Measurements from ENCODE around the gene CALY.

CALY gene

DNA sequence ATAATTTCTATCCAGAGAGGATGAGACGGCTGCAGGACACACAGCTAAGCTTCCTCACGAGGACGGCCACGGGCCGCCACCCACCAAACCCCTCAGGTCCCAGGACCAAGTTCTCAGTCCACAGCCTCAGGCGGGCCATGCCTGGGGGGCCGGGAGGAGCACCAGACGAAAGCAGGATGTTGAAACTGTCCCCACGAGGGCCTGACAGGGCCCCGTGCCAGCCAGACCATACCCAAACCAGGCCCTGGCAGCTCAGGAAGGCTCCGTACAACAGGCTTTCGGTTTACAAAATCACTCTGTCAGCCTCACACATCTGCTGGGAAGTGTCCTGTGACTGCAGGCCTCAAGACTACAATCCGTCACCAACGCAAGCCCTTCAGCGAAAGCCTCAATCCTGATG lies 42.5 kb downstream of the CALY start:
- DNase-seq (ENCODE audit: insufficient read length, low spot score) = no peak
- FAIRE-seq = no peak

DNA sequence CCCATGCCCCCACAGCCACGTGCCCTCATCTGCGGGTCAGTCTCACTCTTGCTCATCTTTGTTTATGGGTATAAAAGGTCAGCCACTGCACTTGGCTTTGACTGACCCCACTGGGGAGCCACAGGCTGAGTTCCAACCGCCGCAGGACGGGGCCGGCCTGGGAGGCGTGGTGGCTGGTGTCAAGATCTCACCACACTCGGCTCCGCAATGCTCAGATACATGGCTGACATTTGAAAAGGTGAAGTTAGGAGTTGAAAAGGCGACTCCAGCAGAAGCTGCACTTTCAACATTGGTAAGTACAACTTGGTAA lies 42.9 kb downstream of the CALY start:
- FAIRE-seq = no peak

GRCh38 chr10:133292919-133293809 lies 43.5 kb downstream of the CALY start:
- DNase-seq (ENCODE audit: insufficient read length, low spot score) (no peak), FAIRE-seq (no peak)

More for the DNA sequence above, 42.9 kb downstream of the CALY start:
- DNase-seq (ENCODE audit: insufficient read length, low spot score) = no peak

DNA sequence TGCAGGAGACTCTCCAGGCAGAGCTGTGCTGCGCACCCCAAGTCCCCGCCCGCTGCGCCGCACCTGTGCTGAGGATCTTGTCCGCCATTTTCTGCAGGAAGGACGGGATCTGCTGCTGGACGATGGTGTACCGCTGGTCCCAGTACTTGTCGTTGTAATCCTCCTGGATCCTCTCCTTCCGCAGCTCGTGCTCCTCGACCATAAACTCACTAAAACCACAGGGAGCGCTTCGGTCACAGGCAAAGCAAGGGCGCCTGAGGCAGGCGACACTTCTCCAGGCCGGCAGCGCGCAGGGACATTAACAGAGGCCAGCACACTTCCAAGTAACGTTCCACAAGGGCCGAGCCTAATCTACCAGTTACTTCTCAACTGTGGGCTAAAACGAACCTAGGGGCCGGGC lies 46.9 kb downstream of the CALY start:
- FAIRE-seq (no peak), DNase-seq (ENCODE audit: insufficient read length, low spot score) (no peak)

DNA sequence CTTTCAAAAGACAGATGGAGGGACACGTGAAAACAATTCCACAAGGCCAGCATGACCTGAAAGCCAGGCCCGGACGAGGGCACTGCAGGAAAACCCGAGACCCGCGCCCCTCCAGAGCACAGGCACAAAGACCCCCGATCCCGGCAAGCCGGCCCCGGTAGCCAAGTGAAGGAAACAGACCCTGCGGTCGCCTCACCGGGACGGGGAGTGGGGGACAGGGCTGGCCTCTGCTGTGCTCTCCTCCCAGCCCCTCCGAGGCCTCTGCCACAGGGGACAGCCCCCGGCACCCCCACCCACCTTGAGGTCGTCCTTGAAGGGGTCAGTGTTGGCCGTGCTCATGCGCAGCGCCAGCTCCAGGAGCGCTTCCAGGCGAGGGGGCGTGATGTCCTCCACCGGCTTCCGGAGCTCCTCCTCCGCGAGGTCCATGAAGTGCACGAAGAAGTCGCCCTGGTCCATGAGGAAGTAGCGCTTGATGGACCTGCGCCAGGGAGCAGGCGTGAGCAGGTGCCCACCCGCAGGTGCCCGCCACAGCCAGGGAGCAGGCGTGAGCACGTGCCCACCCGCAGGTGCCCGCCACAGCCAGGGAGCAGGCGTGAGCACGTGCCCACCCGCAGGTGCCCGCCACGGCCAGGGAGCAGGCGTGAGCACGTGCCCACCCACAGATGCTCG lies 48.7 kb downstream of the CALY start:
- no peak for DNase-seq (ENCODE audit: insufficient read length, low spot score)
- no peak for FAIRE-seq

DNA sequence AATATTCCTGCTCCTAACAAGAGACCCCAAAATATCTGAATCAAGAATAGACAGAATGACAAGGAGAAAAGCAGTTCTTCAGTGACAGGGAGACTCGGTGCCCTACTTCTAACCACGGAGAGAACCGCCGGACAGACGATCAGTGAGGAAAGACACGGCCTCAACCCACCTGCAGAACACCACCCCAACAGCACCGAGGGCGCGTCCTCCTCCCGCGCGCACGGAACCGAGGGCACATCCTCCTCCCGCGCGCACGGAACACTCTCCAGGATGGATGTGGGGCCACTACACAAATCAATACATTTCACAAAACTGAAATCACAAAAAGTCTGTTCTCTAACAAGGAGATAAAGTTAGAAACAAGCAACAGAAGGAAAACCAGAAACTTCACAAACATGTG lies 50.3 kb downstream of the CALY start:
- no peak for DNase-seq (ENCODE audit: insufficient read length, low spot score)
- no peak for FAIRE-seq

- FAIRE-seq (no peak), DNase-seq (ENCODE audit: insufficient read length, low spot score) (no peak)
Measured at GRCh38 chr10:133285217-133285616, 51.5 kb downstream of the CALY start.

DNA sequence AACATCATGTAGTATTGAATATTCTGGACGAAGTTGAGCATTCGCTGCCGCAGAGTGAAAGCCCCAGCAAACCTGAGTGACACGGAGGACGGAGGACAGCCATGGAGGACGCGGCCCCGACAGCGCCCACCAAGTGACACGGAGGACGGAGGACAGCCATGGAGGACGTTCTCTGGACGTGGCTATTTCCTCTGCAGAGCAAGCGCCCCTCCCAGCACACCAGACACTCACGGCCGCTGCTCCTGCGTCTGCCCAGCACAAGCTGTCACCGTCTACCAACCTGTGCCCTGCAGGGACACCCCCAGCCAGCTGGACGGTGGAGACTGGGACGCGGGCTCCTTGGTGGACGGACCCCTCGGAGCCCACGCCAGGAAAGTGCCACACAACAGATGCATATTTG lies 52.8 kb downstream of the CALY start:
- FAIRE-seq (no peak), DNase-seq (ENCODE audit: insufficient read length, low spot score) (no peak)

DNA sequence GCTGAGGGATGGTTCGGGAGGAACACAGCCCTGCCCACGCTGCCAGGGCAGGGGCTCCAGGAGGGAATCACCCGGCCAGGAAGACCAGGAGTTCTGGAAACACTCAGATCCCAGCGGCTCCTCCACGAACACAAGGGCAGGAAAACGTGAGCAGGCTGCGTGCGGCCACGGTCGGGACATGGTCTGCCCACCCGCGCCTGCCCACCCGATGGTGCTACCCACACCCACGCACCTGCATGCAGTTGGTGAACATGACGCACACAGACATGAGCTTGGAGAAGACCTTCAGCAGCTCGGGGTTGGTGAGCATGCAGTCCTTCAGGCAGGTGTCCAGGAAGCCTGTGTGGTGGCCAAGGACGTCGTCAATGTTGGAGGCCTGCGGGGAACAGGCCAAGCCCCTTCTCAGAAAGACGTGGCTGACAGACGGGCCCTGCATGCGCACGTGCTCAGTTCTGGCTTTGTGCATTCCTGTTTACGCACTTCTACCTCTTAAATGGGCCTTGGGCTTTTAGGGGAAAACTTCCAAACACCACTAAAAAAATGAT lies 53.8 kb downstream of the CALY start:
- DNase-seq (ENCODE audit: insufficient read length, low spot score) = no peak
- no peak for FAIRE-seq

DNA sequence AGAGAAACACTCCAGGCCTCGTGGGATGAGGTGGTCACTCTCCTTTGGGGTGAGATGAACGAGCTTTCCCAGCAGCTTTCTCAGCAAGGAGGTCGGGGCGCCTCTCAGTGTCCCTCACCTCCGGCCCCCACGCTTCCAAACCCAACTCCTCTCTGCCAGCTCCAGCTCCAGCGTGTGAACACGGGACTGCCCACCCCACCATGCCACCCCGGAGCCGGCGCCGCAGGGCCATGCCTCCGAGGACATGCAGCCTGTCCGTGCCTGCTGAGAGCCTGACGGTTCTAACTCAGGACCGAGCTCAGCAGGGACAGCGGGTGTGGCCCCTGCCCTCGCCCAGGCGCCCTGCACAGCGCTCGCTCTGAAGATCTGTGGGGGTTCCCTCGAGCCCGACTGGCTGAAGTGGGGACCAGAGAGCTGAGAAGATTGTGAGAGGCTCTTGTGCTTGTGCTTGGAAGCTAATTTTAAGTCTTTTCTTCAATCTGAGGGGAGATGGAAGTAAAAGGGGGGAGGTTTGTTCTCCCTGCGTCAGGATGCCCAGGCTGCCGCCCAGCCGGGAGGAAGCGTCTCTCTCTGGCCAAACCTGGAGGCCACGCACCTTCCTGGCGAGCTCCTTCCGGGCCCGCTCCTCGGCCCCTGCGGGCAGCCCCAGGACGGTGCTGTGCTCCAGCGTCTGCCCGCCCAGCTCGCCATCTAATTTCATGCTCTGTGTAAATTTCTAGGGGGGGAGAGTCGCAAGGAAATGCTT lies 54.9 kb downstream of the CALY start:
- FAIRE-seq (no peak), DNase-seq (ENCODE audit: insufficient read length, low spot score) (no peak)

- no peak for FAIRE-seq
- DNase-seq (ENCODE audit: insufficient read length, low spot score) = no peak
Measured at GRCh38 chr10:133281084-133281483, 55.6 kb downstream of the CALY start.

GRCh38 chr10:133280391-133281059 lies 56.2 kb downstream of the CALY start:
- DNase-seq (ENCODE audit: insufficient read length, low spot score) (no peak), FAIRE-seq (no peak)

GRCh38 chr10:133279326-133280226 lies 57.1 kb downstream of the CALY start:
- FAIRE-seq (no peak), DNase-seq (ENCODE audit: insufficient read length, low spot score) (no peak)

DNA sequence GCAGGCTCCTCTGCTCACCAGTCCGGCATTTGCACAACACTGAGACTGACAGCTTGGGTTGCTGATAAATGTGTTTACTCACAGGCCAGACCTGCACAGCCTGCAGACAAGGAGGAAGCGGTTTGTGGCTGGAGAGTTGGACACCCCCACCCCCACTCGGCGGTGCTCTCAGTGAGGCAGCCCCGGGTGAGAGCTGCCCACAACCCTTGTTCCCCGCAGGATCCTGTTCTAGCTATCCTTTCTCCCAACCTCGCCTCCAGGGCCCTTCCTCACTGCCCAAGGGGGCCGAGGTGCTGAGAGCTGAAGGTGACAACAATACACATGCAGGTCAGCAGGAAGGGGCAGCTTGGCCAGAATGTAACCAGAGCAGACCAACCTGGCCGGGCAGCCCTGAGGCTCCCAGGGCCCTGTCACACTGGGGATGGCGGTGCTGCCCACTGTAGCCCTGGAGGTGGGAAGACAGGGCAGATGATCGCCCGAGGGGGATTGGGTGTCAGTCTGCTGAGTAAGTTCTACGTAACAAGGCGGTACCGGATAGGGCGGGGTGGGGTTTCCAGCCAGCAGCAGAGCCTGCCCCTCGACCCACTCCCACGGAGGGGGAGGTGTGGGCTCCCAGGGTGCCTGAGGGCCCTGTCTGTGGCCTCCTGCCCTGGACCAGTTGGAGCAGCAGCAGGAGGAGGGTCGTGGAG lies 58.0 kb downstream of the CALY start:
- FAIRE-seq (peak; percentile 28), DNase-seq (ENCODE audit: insufficient read length, low spot score) (peak; percentile 86)

GRCh38 chr10:133277993-133278576 lies 58.6 kb downstream of the CALY start:
- FAIRE-seq (peak; percentile 8), DNase-seq (ENCODE audit: insufficient read length, low spot score) (no peak)

- DNase-seq (ENCODE audit: insufficient read length, low spot score) (no peak), FAIRE-seq (no peak)
Measured at GRCh38 chr10:133277277-133277992, 59.3 kb downstream of the CALY start.

- peak; percentile 92 for DNase-seq (ENCODE audit: insufficient read length, low spot score)
- peak; percentile 72 for FAIRE-seq
Measured at GRCh38 chr10:133276435-133277201, 60.1 kb downstream of the CALY start, which contains the start of gene ADAM8. ADAM8 (minus strand) TSS chr10:133276868; CDS start chr10:133276817, 51 bp downstream.

Data from GM19239 (cell line).